ENCODE measurements around the gene TSPYL4.

TSPYL4 gene

GRCh38 chr6:116268589-116269293 lies 14.9 kb upstream of the TSPYL4 start:
- peak; percentile 88 for DNase-seq

DNA sequence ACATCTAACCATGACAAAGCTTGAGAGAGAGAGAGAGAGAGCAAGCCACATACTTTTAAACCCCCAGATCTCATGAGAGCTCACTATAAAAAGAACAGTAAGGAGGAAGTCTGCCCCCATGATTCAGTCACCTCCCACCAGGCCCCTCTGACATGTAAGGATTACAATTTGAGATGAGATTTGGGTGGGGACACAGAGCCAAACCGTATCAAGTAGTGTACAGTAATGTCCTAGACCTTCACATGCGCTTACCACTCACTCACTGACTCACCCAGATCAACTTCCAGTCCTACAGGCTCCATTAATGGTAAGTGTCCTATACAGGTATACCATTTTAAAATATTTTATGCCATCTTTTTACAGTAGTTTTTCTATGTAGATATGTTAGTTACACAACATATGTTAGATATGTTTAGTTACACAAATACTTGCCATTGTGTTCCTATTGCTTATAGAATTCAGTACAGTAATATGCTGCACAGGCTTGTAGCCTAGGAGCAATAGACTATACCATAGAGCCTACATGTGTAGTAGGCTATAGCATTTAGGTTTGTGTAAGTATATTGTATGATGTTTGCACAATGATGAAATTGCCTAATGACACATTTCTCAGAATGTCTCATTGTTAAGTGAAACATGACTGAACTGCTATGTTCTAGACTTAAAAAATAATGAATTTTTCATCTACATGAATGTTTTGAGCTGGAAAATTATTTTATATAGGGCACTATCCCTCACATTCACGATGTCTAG lies 14.1 kb upstream of the TSPYL4 start:
- no peak for DNase-seq

- no peak for DNase-seq
These were observed 12.9 kb upstream of the TSPYL4 start for GRCh38 chr6:116266803-116267202.

DNA sequence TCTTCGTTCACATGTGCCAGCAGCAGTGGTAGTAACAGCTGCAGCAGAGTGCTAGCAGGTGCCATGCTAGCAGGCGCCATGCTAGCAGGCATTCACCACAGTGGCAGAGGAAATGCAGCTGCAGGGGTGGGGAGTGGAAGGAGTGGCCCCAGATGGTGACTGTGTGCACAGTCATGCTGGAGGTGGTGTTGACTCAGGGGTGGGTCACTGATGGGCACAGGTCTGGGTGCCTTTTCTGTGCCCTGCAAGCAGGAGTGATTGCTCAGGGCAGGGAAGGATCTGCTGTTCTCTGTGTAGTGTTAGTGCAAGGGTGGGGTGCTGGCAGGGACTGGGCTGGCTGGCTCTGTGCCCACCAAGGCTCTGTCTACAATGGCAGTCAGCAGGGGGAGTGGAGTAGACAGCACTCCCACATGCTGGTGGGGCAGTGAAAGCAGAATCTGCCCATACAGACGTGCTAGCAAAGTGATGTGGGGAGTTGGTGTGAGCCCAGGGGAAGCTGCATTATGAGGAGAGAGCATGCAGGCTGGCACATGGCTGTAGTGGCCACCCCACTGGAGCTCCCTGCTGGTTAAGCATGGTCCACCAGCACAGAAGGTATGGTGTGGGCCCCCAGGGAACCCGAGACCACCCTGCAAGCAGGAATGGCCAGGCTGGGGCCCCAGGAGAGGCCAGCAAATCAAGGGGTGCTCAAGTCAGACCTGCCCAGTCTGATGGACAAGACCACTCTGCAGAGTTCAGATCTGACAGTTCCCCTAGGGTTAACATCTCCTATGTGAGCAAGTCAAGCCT lies 11.4 kb upstream of the TSPYL4 start:
- peak; percentile 69 for DNase-seq

DNA sequence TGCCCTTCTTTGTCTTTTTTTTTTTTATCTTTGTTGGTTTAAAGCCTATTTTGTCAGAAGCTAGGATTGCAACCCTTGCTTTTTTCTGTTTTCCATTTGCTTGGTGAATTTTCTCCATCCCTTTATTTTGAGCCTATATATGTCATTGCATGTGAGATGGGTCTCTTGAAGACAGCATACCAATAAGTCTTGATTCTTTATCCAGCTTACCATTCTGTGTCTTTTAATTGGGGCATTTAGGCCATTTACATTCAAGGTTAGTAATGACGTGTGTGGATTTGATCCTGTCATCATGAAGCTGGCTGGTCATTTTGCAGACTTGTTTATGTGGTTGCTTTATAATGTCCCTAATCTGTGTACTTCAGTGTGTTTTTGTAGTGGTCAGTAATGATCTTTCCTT lies 9.5 kb upstream of the TSPYL4 start:
- no peak for DNase-seq

- DNase-seq = no peak
These were observed 4.6 kb upstream of the TSPYL4 start for GRCh38 chr6:116258520-116258919.

DNA sequence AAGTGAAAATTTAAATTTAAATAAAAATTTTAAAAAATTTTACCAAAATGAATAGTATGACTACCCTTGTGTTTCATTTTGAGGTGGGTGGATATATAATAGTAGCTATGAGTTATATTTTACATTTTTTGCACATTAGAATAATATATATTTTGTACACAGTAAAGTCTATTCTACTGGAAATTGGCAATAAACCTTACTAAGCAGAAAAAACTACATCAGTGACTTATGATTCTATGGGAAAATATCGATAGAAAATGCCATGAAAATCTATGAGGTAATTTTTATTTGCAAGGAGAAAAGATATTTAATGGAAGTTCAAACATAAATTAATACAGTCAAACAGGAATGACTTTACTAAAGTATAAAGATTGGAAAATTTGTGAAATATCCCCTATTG lies 2.8 kb upstream of the TSPYL4 start:
- DNase-seq = no peak

- peak; percentile 23 for DNase-seq
These were observed 1.4 kb upstream of the TSPYL4 start for GRCh38 chr6:116255246-116255800.

DNA sequence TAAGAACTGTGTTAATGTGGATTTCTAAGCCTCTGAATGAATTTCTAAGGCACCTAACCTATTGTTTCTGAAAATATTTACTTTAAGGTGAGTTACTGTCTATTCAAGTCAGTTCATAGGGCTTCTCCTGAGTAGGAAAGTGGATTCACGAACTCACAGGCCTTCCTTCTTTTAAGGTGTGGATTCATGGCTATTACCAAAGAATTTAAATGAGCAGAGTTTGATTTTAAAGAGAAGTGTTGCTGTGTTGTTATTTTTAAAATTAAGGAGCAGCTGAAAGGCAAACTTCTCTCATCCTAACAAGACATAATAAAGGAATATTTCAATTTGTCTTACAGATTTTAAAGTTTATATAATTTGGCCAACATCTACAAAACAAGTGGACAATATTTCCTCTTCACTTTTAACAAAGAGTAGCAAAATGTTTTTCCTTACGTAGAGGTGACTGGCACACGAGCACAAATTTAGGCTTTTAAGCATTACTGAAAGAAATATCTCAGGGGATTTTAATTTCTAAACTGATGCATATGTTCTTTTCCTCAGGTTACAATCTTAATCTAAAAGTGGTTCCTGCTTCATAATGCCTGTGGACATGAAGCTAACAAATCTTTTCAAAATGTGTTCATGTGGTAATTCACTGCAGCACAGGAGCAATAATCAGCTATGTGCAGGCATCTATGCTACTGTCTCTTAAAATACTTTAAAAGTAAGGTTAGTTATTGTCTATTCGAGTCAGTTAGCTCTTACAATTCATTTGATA lies 602 bp upstream of the TSPYL4 start:
- DNase-seq = no peak

DNA sequence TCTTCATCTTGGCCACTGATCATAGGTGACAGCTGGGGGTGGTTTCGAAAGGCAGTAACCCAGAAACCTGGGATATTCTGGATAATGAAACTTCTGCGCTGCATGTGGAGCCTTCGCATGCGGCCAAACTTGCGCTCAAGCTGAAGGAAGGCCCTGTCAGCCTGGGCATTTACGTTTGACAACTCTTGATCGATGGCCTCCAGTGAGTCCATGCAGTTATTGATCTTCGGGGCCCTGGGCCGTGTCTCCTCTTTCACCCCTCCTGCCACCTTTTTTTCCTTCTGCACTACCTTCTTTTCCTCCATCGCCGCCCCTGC lies 729 bp downstream of the TSPYL4 start:
- DNase-seq = no peak

- no peak for DNase-seq
These were observed 2.1 kb downstream of the TSPYL4 start for GRCh38 chr6:116251568-116252384.

DNA sequence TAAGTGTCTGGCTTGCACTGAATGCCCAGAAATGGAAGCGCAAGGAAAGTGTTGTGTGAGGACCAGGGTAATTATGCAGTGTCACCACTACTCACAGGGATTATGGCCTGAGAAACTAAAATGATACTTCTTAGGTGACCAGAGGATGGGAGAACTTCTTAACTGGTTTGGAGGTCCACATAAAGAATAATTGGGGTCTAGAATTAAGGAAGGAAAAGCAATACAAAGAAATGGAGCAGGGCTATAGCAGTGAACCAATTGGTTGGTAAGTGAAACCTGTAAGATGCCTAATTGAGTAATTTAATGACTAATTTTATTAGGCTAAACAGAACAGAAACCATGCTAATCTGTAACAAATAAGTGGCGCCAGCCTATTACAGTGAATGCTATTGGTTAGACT lies 5.3 kb downstream of the TSPYL4 start:
- DNase-seq = no peak

GRCh38 chr6:116247285-116247684 lies 6.6 kb downstream of the TSPYL4 start:
- no peak for DNase-seq

- no peak for DNase-seq
These were observed 7.8 kb downstream of the TSPYL4 start for GRCh38 chr6:116246089-116246488.

GRCh38 chr6:116244284-116244683 lies 9.6 kb downstream of the TSPYL4 start:
- DNase-seq = peak; percentile 26

- DNase-seq = no peak
These were observed 14.0 kb downstream of the TSPYL4 start for GRCh38 chr6:116239856-116240255.

DNA sequence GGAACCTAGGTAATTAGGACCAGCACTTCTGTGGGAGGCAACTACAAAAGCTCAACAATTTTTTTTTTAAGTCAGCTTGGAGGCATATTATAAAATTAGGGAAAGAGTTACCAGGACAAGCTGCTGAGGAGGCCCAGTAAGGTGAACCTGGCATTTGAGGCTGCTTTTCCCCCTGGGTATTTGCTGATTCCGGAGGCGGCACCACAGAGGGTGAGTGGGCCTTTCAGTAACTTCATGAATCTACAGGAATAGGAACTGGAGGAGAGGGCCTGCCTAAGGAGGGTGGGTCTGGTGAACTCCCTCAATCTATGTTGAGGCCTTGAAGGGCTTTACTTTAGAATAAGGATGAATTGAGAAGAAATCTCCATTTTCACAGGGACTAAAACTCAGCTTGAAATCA lies 14.6 kb downstream of the TSPYL4 start:
- no peak for DNase-seq

DNA sequence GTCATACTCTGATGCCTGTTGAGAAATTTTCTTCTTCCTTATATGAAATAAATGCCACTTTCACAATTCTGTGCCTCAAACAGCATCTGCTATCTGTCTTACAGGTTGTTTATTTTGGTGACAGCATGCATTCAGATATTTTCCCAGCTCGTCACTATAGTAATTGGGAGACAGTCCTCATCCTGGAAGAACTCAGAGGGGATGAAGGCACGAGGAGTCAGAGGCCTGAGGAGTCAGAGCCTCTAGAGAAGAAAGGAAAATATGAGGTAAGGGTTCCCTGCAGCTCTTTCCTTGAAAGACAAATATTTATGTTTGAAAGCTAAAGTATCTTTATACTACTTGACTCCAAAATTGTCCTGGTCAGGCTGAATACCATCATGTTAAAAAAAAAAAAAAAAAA lies 15.8 kb downstream of the TSPYL4 start:
- DNase-seq = no peak

DNA sequence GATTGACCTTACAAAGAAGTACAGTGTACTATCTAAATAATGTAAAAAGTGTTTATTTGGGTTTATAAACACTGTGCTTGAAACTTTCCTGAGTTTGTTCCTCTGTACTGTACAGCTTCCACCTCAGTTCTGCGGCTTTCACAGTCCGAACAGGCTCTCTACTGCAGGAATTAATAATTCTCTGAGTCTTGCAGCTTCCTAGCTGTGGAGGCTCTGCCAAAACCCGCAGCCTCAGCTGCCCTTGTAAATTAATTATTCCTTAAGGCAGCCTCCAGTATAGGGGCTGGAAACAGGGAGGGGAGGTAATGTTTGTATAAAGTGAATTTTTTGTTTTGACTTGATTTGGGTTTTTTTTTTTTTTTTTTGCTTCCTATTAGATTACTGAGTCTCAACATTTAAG lies 19.2 kb downstream of the TSPYL4 start:
- no peak for DNase-seq

GRCh38 chr6:116229287-116229913 lies 24.5 kb downstream of the TSPYL4 start:
- DNase-seq = peak; percentile 88

GRCh38 chr6:116223355-116223754 lies 30.5 kb downstream of the TSPYL4 start:
- no peak for DNase-seq

GRCh38 chr6:116221911-116222310 lies 32.0 kb downstream of the TSPYL4 start:
- no peak for DNase-seq

All from NCI-H1105 treated with DMSO at 0.1 percent for 48 hours (cell line).